Spleen (tissue), 11 donors: ENCODE results near the gene ZNF365. TPM values are rescaled to one million over a fixed set of nuclear protein-coding genes. Genes with fewer than 3 reads are reported as not detected.

Source experiments
- DNase-seq: peaks from one replicate; pipeline ENCODE4 v3.0.0-alpha.2; 2020
- H3K27ac ChIP-seq, 8 donors: fragments of 200-600 bp; sonication (generic) in 7 of 8; 1 replicate in 4 of 8; 2 replicates in 4 of 8; pipeline versions ENCODE4 v1.5.0 to v1.8.0; 2016 to 2021; ENCODE audit warnings: inconsistent platforms in 4 of 8, mild to moderate bottlenecking in 4 of 8, moderate library complexity in 1 of 8
- H3K27me3 ChIP-seq, 7 donors: fragments of 200-600 bp; sonication (generic) in 6 of 7; replicated peaks in 1 of 7; 1 replicate in 4 of 7; 2 replicates in 3 of 7; pipeline versions ENCODE4 v1.5.0 to v1.8.0; 2016 to 2021; ENCODE audit warnings: inconsistent platforms in 3 of 7, mild to moderate bottlenecking in 1 of 7
- H3K36me3 ChIP-seq, 6 donors: fragments of 200-600 bp; sonication (generic) in 5 of 6; 1 replicate in 4 of 6; 2 replicates in 2 of 6; pipeline versions ENCODE4 v1.5.0 to v1.8.0; 2016 to 2021; ENCODE audit warnings: inconsistent platforms in 2 of 6
- H3K4me1 ChIP-seq, 6 donors: fragments of 200-600 bp; sonication (generic) in 5 of 6; 1 replicate in 3 of 6; 2 replicates in 3 of 6; pipeline versions ENCODE4 v1.5.0 to v1.8.0; 2016 to 2021; ENCODE audit warnings: inconsistent platforms in 3 of 6
- H3K4me3 ChIP-seq, 8 donors: fragments of 200-600 bp; sonication (generic) in 7 of 8; 1 replicate in 4 of 8; 2 replicates in 4 of 8; pipeline versions ENCODE4 v1.5.0 to v1.8.0; 2016 to 2021; ENCODE audit warnings: inconsistent platforms in 4 of 8, mild to moderate bottlenecking in 4 of 8, moderate library complexity in 2 of 8
- H3K9me3 ChIP-seq, 8 donors: fragments of 200-600 bp; sonication (generic) in 7 of 8; 1 replicate in 4 of 8; 2 replicates in 4 of 8; pipeline versions ENCODE4 v1.5.0 to v1.8.0; 2016 to 2021; ENCODE audit warnings: inconsistent platforms in 4 of 8
- CTCF ChIP-seq, 11 experiments: fragments of 200-600 bp in 7 of 11; fragments of 450-650 bp in 4 of 11; sonication (generic) in 4 of 11; IDR thresholded peaks in 8 of 11; conservative IDR thresholded peaks in 3 of 11; 1 replicate in 7 of 11; 2 replicates in 4 of 11; pipeline versions ENCODE4 v1.4.0 to v1.8.0; 2016 to 2021; ENCODE audit warnings: antibody characterized with exemption in 11 of 11, inconsistent platforms in 4 of 11, mild to moderate bottlenecking in 1 of 11
- POLR2A ChIP-seq, 3 donors: fragments of 450-650 bp; IDR thresholded peaks; one replicate each; pipeline ENCODE4 v1.5.1; 2017; ENCODE audit warnings: antibody characterized with exemption in 3 of 3, mild to moderate bottlenecking in 1 of 3
- POLR2AphosphoS5 ChIP-seq, 3 donors: sonication (generic); formaldehyde crosslinking; IDR thresholded peaks; one replicate each; pipeline ENCODE4 v1.5.1; 2017; ENCODE audit warnings: antibody characterized with exemption in 3 of 3
- WGBS, 5 donors: extraction: QIAGEN DNeasy Blood & Tissue Kit in 3 of 5; methylation state at CpG; one replicate each; pipeline versions ENCODE4 v1.1.5 to v1.1.7; 2013 to 2018; 5-methylcytosine and 5-hydroxymethylcytosine counted together
- intact Hi-C: fragments of 100-400 bp; cut with DNase I; formaldehyde crosslinking; loops from one replicate; pipeline ENCODE4 v1.15.0; 2023; ENCODE audit warnings: low total_unique reads
- polyA plus RNA-seq, 3 donors: library from polyadenylated mRNA; stranded (reverse); fragments of 200-250 nt; gene quantifications; one replicate each; pipeline ENCODE4 v1.2.1, GENCODE V29; 2013
- total RNA-seq, 7 donors: library from RNA; depleted of rRNA in 3 of 7; stranded (reverse); fragments of >200 nt in 3 of 7; fragmentation: NEBNext Ultra II Directional in 4 of 7; extraction: Animal tissue kit (Norgen Biotek cat#: 25700) in 4 of 7; gene quantifications; one replicate each; pipeline versions ENCODE4 v1.1.0 to v1.2.1, GENCODE V29; 2016 to 2021
- donor health status: healthy with polysubstance abuse.
- donor health status: DM: no; HTN: no; CAD: no; lungs with moderate emphysema.
- donor health status: DM: no; HTN: no; CAD: no.
- donor health status: Bipolar disorder and iron deficiency.
- donor health status: healthy.
- donor health status: DM: no; HTN: no; CAD: no.
- donor health status: DM: yes; HTN: yes; CAD: no.

Gene ZNF365
- total and polyA plus RNA-seq, 10 donors: 0.06 to 1.9 (median 0.64) TPM

- 61 to 75% (median 63%) methylated on average over 12 of the region's 12 CpGs for WGBS, 5 donors
- no peaks in the 10 kb centered on the region for H3K36me3 ChIP-seq
- H3K27me3 ChIP-seq: peaks cover 0 to 31% (median 14%) of the 10 kb centered on the region in 7 donors
- H3K27ac ChIP-seq: peak overlapping the region in 1 of 8 donors; percentile 61
- H3K4me1 ChIP-seq: peaks cover 3 to 18% (median 15%) of the 10 kb centered on the region in 6 donors
- DNase-seq: no peak
- no peaks in the 10 kb centered on the region for H3K9me3 ChIP-seq
- peak overlapping the region in 7 of 8 donors; percentile 30 to 77 (median 49) for H3K4me3 ChIP-seq
- TF ChIP-seq POLR2AphosphoS5 (IDR thresholded peaks at IDR 0.05) (no peak), POLR2A (IDR thresholded peaks at IDR 0.05) (no peak), CTCF (IDR thresholded peaks at IDR 0.05 in 8 of 11, conservative IDR thresholded peaks at IDR 0.05 in 3 of 11) (no peak)
- intact Hi-C loops: no loop called here
These were observed 917 bp downstream of the ZNF365 start for GRCh38 chr10:62374862-62375710.

- Histone ChIP-seq H3K4me3 (no peak overlapping the region), H3K27me3 (peaks cover 0 to 31% (median 14%) of the 10 kb centered on the region in 7 donors), H3K27ac (no peak overlapping the region), H3K36me3 (no peaks in the 10 kb centered on the region), H3K4me1 (peaks cover 3 to 18% (median 15%) of the 10 kb centered on the region in 6 donors), H3K9me3 (no peaks in the 10 kb centered on the region)
- 84 to 89% (median 86%) methylated on average over 21 of the region's 21 CpGs for WGBS, 5 donors
- intact Hi-C loops: no loop called here
- DNase-seq: no peak
- TF ChIP-seq CTCF (IDR thresholded peaks at IDR 0.05 in 8 of 11, conservative IDR thresholded peaks at IDR 0.05 in 3 of 11): no peak
- no peak for TF ChIP-seq POLR2AphosphoS5 (IDR thresholded peaks at IDR 0.05)
- no peak for TF ChIP-seq POLR2A (IDR thresholded peaks at IDR 0.05)
These were observed 2.2 kb downstream of the ZNF365 start for GRCh38 chr10:62376071-62377025.

- Histone ChIP-seq H3K27ac (no peak overlapping the region), H3K4me3 (no peak overlapping the region), H3K27me3 (peaks cover 0 to 29% (median 14%) of the 10 kb centered on the region in 7 donors), H3K9me3 (no peaks in the 10 kb centered on the region), H3K36me3 (no peaks in the 10 kb centered on the region), H3K4me1 (peaks cover 3 to 18% (median 15%) of the 10 kb centered on the region in 6 donors)
- no peak for DNase-seq
- WGBS, 5 donors: 59 to 92% (median 74%) methylated on average over 3 of the region's 3 CpGs
- TF ChIP-seq POLR2AphosphoS5 (IDR thresholded peaks at IDR 0.05) (no peak), POLR2A (IDR thresholded peaks at IDR 0.05) (no peak), CTCF (IDR thresholded peaks at IDR 0.05 in 8 of 11, conservative IDR thresholded peaks at IDR 0.05 in 3 of 11) (no peak)
- intact Hi-C loops: no loop called here
These were observed 2.9 kb downstream of the ZNF365 start for GRCh38 chr10:62377026-62377415.
